ENCODE results near the gene SNRNP70.
A peak's percentile ranks its signal among the peaks of the same experiment; 100 is the strongest.

The SNRNP70 gene

DNA sequence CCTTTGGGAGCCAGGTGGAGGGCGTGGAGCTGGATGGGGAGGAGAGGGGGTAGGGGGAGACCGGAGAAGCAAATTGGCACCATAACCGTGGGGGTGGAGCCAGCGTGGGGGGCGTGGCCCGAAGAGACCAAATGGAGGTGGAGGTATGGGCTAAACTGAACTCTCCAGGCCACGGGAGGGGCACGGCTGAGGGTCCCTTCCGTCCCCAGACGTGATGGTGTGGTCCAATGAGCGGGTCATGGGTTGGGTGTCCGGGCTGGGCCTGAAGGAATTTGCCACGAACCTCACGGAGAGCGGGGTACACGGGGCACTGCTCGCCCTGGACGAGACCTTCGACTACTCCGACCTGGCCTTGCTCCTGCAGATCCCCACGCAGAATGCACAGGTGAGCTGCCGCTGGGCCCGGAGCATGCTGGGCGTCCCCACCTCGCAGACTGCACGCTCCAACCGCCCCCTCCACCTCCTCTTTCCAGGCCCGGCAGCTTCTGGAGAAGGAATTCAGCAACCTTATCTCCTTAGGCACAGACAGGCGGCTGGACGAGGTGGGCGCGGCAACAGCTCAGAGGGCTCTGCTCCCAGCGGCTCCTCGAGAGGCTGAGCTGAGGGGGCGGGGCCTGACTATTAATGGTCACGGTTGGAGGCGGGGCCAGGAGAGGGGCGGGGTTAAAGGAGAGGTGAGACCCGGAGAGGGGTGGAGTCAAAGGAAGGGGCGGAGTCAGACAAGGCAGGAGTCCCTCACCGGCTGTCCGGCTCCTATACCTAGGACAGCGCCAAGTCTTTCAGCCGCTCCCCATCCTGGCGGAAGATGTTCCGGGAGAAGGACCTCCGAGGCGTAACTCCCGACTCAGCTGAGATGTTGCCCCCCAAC, 63.8 kb downstream of the SNRNP70 start:
- DNase-seq: peak; percentile 96

DNA sequence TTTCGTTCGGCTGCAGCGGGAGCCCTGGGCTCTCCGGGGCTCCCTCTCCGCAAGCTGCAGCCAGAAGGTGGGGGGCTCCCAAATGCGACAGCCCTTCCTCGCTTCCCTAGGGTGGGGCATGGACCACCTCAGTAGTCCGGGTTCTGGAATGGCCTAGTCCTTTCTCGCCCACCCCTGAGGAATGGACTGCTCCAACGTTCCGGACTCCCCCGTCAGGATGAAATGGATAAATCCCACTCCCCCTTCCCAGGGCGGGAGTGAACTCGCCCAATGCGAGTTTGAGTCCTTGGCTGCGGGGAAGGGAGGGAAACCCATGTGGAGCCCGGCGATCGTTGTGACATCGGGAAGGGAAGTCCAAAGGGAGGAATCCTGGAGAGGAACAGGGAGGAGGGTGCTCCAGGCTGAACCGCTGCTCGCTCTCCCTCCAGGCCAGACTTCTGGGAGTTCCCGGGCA, 64.4 kb downstream of the SNRNP70 start:
- peak; percentile 92 for DNase-seq

DNA sequence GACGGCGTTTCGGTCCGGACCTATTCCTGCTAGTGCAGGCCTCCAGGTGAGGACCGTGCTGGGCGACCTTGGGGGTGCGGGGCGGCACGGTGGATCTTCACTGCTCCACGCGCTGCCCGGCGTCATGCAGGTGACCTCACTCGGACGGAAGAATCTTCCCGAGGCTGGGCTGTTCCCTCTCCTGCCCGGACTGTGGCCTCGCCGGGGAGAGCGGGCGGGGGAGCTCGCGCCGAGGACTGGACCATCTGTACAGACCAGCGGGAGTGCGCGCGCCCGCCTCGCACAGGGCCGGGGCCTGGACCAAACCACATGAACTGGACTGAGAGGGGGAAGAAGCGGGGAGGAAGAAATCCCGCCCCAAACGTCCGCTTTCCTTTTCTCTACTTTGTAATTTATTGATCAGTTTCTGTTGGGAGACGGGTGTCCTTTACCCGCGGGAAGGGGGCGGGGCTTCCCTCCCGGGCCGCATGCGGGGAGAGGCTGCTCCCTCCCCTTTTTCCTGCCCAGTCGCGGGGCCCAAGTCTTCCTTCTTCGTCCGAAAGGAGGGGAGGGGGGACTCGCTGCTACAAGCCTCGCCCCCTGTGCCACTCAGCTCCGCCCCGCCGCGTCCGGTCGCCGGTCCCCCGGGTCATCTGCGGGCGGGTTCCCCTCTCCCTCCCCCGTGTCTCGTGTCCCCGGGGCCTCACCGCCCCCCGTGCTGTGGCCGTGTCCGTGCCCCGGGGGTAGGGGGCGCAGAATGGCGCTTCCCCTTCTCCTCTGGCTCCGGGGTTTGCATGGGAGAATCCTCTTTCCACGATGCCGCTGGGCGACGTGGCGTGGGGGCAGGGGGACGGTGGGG, 65.1 kb downstream of the SNRNP70 start:
- peak; percentile 92 for DNase-seq

DNA sequence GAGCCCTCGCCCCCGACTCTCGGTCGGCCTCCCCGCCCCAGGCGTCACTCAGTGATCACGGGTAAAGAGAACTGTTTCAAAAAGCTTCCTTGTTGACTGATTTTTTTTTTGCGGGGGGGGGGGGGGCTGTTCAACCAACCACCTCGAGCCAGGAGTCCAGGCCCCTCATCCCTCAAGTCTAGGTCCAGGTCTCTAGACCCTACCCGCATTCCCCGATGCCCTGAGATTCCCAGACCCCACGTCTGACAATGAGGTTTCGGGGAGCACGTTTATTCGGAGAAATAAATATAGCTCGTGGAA, 65.6 kb downstream of the SNRNP70 start:
- DNase-seq: no peak

DNA sequence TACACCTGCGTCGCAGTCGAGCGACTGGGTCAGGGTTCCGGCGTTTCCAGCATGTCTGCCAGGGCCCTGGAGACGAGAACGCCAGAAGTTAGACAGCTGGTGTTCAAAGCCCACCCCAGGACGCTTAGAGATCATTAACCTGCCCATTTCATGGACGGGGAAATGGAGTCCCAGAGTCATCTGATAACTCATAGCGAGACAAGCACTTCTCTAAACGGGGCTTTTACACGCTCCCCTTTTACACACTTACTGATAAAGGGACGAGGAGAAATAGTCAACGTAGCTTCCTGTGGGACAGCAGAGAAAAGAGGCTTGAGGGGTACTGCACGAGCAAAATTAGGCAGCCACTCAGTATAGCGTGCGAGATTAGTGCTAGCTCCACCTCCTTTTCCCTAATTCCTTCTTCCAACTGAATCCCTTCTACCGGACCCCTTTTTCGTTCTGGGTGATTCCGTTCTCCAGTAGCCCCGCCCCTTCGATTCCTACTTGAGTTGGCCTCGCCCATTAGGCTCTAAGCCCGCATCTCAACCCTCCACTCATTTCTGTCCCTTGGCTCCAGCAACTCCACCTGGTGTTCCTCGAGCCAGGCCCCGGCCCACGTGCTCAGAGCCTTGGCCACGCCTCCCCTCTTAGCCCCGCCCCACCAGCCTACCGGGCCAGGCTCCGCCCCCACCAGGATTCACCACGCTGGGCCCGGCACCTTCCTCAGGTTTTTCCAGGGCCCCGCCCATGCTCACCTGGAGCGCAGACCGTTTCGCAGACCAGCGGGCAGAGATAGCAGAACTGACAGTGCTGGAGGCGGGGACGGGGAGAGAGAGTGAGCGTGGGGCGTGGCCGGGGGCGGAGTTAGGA, 66.2 kb downstream of the SNRNP70 start:
- DNase-seq: peak; percentile 72

DNA sequence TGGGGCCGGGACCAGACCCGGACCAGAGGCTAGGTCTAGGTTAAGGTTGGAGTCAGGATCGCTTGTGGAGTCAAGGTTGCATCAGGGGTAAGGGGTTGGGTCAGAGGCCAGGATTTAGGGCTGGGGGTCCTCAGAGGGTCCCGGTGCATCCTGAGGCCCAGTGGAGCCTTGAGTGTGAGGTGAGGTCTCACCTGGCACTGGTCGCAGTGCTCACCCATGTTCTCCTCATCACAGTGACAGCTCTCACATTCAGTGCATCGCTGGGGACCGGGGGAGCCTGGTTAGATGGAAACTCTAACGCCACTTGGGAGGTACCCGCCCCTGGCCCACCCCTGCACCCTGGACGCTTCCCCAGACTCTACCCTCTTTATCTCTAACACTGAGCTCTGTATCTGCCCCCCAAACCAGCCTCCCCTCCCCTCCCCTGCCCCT, 66.9 kb downstream of the SNRNP70 start:
- DNase-seq: no peak

DNA sequence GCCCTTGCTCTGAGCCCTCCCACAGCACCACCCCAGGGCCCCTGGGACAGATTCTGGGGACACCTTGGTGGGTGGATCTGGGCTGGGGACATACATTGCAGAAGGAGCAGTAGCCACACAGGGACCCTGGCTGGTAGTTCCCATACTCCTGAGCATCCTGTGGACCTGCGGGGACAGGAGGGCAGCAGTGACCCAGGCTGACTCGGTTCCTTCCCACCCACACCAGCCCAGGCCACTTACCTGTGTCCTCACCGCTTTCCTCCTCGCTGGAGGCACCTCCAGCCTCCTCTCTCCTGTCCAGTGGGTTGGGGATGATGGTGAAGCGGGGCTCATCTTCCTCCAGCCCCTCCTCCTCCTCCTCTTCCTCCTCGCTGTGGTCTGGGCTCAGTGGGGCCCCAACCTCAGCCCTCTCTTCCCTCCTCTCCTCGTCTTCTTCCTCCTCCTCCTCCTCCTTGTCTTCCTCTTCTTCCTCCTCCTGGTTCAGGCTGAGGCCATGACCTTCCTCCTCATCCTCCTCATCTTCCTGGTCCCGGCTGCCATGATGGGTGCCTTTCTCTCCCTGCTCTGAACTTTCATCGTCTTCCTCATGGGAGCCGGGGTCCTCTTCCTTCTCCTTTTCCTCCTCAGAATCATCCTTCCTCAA, 68.0 kb downstream of the SNRNP70 start:
- no peak for DNase-seq

DNA sequence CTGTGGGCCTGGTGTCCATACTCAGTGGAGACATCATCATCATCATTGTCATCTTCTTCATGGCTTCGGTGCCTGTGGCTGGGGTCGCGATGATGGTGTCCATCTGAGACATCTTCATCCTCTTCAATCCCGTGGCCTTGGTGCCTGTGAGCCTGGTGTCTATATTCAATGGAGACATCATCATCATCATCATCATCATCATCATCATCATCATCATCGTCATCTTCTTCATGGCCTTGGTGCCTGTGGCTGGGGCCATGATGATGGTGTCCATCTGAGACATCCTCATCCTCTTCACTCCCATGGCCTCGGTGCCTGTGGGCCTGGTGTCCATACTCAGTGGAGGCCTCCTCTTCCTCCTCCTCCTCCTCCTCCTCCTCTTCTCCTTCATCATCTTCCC, 69.0 kb downstream of the SNRNP70 start:
- no peak for DNase-seq

DNA sequence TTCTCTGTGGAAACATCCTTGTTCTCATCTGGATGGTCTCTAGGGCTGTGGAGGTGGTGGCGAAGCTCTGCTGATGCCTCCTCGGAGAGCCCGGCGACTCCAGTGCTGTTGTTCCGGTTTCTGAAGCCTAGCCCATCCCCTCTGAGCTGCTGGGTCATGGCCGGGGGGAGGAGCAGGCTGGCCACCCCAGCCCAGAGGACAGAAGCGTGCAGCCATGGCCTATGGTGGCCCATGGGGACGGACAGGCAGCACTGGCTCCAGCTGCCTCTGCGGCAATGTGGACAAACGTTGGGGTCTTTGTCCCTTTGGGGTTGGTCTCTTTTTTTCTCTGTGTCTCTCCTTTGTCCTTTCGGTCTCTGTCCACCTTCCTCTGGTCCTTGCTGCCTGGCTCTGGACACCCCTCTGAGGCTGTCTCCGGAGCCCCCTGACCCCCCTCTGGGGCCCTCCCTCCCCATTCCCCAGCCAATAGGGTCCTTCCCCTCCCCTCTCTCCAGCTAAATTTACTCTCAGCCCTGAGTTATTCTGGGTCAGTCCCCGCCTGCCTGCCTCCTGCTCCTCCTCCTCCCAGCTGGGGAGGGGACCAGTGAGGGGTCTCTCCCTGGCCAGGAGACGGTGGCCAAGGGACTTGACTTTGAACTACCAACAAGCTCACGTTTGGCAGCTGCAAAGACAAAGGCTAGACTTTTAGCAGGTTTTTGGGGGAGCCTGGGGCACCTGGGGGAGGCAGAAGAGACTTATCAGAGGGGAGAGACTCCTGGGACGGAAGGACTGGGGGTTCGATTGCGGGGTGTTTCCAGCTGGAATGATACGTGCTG, 70.0 kb downstream of the SNRNP70 start, which contains the start of gene HRC:
Gene HRC (minus strand): TSS at position 392 of the 815 bp plus-strand sequence. CDS start 159 bp downstream, at position 233.
- peak; percentile 63 for DNase-seq

DNA sequence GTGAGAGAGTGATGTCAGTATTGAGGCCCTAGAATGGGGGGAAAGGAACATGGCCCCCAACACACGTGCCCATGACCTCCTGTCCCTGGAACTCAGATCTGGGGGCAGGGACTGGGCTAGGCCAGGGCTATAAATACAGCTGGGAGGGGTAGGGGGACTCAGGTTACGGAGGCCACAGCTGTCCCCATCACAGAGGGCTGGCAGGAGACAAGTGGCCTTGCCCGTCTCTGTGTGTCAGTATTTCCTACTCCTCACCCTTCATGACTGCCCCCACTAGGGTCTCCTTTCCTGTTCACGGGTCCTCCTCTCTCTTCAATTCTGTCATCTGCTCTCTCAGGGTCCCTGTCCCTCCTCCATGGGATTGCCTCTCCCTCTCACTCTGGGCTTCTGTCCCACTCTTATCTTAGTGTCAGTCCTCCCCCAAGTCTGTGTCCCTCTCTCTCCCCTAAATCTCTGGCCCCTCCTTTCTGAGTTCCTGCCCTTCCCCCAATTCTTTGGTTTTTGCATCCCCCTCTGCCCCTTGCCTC, 70.6 kb downstream of the SNRNP70 start:
- DNase-seq: peak; percentile 66

DNA sequence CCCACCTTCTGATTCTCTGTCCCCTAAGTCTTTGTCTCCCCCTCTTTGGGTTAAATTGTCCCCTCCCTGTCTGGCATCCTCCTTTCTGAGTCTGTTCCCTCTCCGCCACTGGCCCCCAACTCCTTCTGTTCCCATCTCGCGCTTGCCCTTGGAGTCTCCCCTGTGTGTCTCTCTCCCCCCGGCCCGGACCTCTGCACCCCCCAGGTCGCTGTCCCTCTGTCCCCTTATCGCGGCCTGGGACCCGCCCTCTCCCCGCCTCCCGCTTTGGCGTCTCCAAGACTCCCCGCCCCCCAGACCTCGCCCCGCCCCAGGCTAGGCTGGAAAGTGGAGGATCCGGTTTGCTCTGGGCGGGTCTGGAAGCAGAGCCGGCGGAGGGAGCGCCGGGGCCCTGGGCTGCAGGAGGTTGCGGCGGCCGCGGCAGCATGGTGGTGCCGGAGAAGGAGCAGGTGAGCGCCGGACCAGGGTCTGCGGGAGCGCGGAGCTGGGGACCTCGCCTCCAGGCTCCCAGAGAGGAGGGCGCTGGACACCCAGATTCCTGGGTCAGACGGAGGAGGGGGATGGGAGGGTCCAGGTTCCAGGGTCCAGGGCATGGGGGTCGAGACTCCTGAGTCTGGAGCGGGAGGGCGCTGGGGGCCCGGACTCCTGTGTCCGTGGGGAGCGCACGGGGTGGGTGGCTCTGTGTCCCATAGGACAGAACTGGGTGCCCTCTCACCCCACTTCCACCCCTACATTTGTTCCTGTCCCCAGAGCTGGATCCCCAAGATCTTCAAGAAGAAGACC, 72.4 kb downstream of the SNRNP70 start, which contains the start of gene TRPM4:
Gene TRPM4 (plus strand): TSS at position 348 of the 780 bp plus-strand sequence. CDS start 75 bp downstream, at position 423.
- peak; percentile 91 for DNase-seq
